A549 (cell line): ENCODE data around the gene UVRAG. TPM values are rescaled to one million over a fixed set of nuclear protein-coding genes. Genes with fewer than 3 reads are reported as not detected.

Experiments
- ATAC-seq, 2 experiments: fragments of 200-7000 bp in 1 of 2; fragments of >200 bp in 1 of 2; cut with Nextera tagmentation in 1 of 2; cut with Tn5 transposase in 1 of 2; 3 replicates each; pipeline versions ENCODE4 v1.8.0 to v1.9.1; 2018 to 2020; ENCODE audit warnings: mild to moderate bottlenecking in 1 of 2, moderate library complexity in 1 of 2
- CTCF ChIA-PET: fragments of 300-600 bp; sonication (Branson Sonifier 250); formaldehyde crosslinking; extraction: SDS; loops from one replicate; lab custom pipeline; 2021; ENCODE audit warnings: antibody characterized with exemption, inconsistent platforms; lab: Yijun Ruan, JAX
- POLR2A ChIA-PET: fragments of 350-600 bp; formaldehyde crosslinking; extraction: SDS; loops from one replicate; lab custom pipeline; 2021; ENCODE audit warnings: antibody characterized with exemption, inconsistent platforms; lab: Yijun Ruan, JAX
- DNase-seq, 2 experiments: peaks; one replicate each; pipeline versions ENCODE4 v3.0.0 to v3.0.0-alpha.2; 2011 to 2016; ENCODE audit warnings: low read depth in 1 of 2, low spot score in 1 of 2
- FAIRE-seq: peaks from 2 replicates; lab custom pipeline; 2011; peaks lifted over from hg19 to GRCh38; lab: Jason Lieb, UNC
- H3K27ac ChIP-seq, 2 experiments: fragments of >200 bp; sonication (Bioruptor Twin); formaldehyde crosslinking; 3 replicates each; pipeline ENCODE4 v1.5.1; 2016 to 2017
- H3K4me1 ChIP-seq: fragments of >200 bp; sonication (Bioruptor Twin); formaldehyde crosslinking; 3 replicates; pipeline ENCODE4 v1.6.1; 2016
- H3K4me2 ChIP-seq: fragments of >200 bp; sonication (Bioruptor Twin); formaldehyde crosslinking; 3 replicates; pipeline ENCODE4 v1.6.1; 2016
- H3K4me3 ChIP-seq: fragments of >200 bp; sonication (Bioruptor Twin); formaldehyde crosslinking; 3 replicates; pipeline ENCODE4 v1.5.1; 2016
- H3K9me3 ChIP-seq: fragments of >200 bp; sonication (Bioruptor Twin); formaldehyde crosslinking; 3 replicates; pipeline ENCODE4 v1.6.1; 2016
- CEBPB ChIP-seq, 2 experiments: fragments of >200 bp in 1 of 2; sonication (Bioruptor Twin) in 1 of 2; formaldehyde crosslinking in 1 of 2; IDR thresholded peaks; 2 replicates each; pipeline ENCODE4 v1.6.1; 2012 to 2016
- CHD2 ChIP-seq: fragments of 150-350 bp; IDR thresholded peaks from 2 replicates; pipeline ENCODE4 v1.6.1; 2014; ENCODE audit warnings: low read length; ENCODE audit not compliant: partially characterized antibody
- GATA3 ChIP-seq: IDR thresholded peaks from 2 replicates; pipeline ENCODE4 v1.6.1; 2012; ENCODE audit warnings: borderline replicate concordance
- KDM1A ChIP-seq: fragments of 200-600 bp; sonication (generic); IDR thresholded peaks from 2 replicates; pipeline ENCODE4 v1.6.1; 2016; ENCODE audit warnings: low read depth, mild to moderate bottlenecking
- MAZ ChIP-seq: fragments of 150-350 bp; IDR thresholded peaks from 2 replicates; pipeline ENCODE4 v1.6.1; 2014; ENCODE audit warnings: antibody characterized with exemption, low read depth, low read length, borderline replicate concordance
- POLR2A ChIP-seq: IDR thresholded peaks from 2 replicates; pipeline ENCODE4 v1.6.1; 2012; ENCODE audit warnings: mild to moderate bottlenecking, low read length
- POLR2AphosphoS2 ChIP-seq: conservative IDR thresholded peaks from 2 replicates; pipeline ENCODE4 v1.6.1; 2012; ENCODE audit warnings: low read length, improper control_type of control experiment, inconsistent platforms
- RAD21 ChIP-seq, 2 experiments: fragments of >200 bp in 1 of 2; sonication (Bioruptor Twin) in 1 of 2; formaldehyde crosslinking in 1 of 2; IDR thresholded peaks in 1 of 2; conservative IDR thresholded peaks in 1 of 2; 2 replicates in 1 of 2; 3 replicates in 1 of 2; pipeline ENCODE4 v1.6.1; 2012 to 2018; ENCODE audit warnings: inconsistent platforms in 1 of 2
- SMC3 ChIP-seq: fragments of >200 bp; sonication (Bioruptor Twin); formaldehyde crosslinking; IDR thresholded peaks from 3 replicates; pipeline ENCODE4 v1.6.1; 2018; ENCODE audit warnings: inconsistent platforms
- ZFP36 ChIP-seq: fragments of 450-650 bp; IDR thresholded peaks from 2 replicates; pipeline ENCODE4 v1.6.1; 2014; ENCODE audit warnings: borderline replicate concordance; ENCODE audit not compliant: partially characterized antibody
- WGBS: methylation state at CpG from one replicate; pipeline ENCODE4 v1.1.6; 2017; ENCODE audit errors: missing lambda C conversion rate; 5-methylcytosine and 5-hydroxymethylcytosine counted together
- polyA plus RNA-seq, 4 experiments: library from polyadenylated mRNA; depleted of rRNA in 3 of 4; stranded (reverse); fragments of >200 nt; fragmentation: RNase III in 1 of 4; extraction: RNeasy Plus Mini Kit Qiagen cat#74134 plus additional on column Dnase treatment in 1 of 4; gene quantifications; 2 replicates in 3 of 4; 3 replicates in 1 of 4; pipeline ENCODE4 v1.2.3, GENCODE V29; 2011 to 2017
- TF ChIP-seq, protein P1 (sequence below): fragments of >200 bp; sonication (Bioruptor Twin); formaldehyde crosslinking; IDR thresholded peaks from 3 replicates; pipeline ENCODE4 v1.5.1; 2016
- TF ChIP-seq, protein P2 (sequence below): fragments of 150-350 bp; IDR thresholded peaks from 2 replicates; pipeline ENCODE4 v1.6.1; 2014; ENCODE audit warnings: low read depth, mild to moderate bottlenecking, low read length

UVRAG gene
- polyA plus RNA-seq, 2 of the 4 experiments (the other 2 are of a cell fraction) = 6.1 to 14.1 TPM

DNA sequence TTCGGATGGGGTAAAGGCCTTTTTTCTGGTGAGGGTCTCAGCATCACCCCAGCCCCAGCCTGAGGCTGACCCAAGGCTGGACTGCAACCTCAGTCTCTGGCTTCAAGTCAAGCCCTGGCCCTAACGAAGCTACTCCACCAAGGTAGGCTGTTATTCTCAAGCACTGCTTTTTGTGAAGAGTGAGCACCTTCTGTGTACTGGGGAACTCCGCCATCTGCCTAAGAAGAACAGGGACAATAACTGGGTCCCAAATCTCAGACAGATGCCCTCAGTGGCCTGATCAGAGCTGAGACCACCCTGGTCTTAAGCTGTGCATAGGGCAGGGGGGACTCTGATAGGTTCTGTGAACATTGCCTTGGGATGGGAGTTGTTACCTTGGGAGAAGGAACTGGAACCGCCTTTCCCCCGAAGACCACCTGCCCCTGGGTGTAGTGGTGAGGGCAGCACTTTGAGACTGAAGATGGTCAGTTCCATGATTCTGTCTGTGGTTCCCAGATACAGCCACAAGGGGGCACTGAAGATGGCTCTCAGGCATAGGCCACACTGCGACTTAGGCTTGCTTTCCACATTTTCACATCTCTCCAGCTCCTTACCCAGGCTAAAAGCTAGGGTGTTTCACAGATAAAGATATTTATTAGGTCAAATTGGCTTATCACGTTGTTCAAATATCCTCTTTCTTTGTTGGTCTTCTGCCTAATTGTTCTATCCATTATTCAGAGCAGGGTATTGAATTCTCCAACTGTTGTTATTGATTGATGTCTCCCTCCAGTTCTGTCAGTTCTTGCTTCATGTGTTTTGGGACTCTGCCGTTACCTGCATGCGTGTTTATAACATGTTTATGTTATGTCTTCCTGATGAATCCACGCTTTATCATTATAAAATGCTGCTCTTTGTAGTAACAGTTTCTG is 11.8 kb upstream of the UVRAG start:
- no peaks in the 10 kb centered on the region for H3K9me3 ChIP-seq
- no peak overlapping the region for H3K27ac ChIP-seq
- CTCF ChIA-PET = interaction anchor here (0.6 to 4.4 kb wide), 39 partner anchors 10 to 876 kb away, joined by 3 to 46 read pairs (median 4); partner anchors contain the start of gene DGAT2
- no peaks in the 10 kb centered on the region for H3K4me1 ChIP-seq
- TF ChIP-seq, protein P1, sequence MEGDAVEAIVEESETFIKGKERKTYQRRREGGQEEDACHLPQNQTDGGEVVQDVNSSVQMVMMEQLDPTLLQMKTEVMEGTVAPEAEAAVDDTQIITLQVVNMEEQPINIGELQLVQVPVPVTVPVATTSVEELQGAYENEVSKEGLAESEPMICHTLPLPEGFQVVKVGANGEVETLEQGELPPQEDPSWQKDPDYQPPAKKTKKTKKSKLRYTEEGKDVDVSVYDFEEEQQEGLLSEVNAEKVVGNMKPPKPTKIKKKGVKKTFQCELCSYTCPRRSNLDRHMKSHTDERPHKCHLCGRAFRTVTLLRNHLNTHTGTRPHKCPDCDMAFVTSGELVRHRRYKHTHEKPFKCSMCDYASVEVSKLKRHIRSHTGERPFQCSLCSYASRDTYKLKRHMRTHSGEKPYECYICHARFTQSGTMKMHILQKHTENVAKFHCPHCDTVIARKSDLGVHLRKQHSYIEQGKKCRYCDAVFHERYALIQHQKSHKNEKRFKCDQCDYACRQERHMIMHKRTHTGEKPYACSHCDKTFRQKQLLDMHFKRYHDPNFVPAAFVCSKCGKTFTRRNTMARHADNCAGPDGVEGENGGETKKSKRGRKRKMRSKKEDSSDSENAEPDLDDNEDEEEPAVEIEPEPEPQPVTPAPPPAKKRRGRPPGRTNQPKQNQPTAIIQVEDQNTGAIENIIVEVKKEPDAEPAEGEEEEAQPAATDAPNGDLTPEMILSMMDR = peak; percentile 84
- peak; percentile 85 for TF ChIP-seq SMC3
- peak; percentile 76 to 83 for TF ChIP-seq RAD21 (conservative IDR thresholded peaks at IDR 0.05 in 1 of 2, IDR thresholded peaks at IDR 0.05 in 1 of 2)
- no peak for TF ChIP-seq KDM1A
- TF ChIP-seq, all 56 proteins: peak for 3
- peak; percentile 68 to 82 for DNase-seq
- FAIRE-seq = peak; percentile 51
- POLR2A ChIA-PET = no interaction called here
- Histone ChIP-seq H3K4me2 (no peak overlapping the region), H3K4me3 (no peak overlapping the region)
- WGBS = 14% methylated on average over 8 of the region's 10 CpGs
- peak; percentile 87 to 98 for ATAC-seq

DNA sequence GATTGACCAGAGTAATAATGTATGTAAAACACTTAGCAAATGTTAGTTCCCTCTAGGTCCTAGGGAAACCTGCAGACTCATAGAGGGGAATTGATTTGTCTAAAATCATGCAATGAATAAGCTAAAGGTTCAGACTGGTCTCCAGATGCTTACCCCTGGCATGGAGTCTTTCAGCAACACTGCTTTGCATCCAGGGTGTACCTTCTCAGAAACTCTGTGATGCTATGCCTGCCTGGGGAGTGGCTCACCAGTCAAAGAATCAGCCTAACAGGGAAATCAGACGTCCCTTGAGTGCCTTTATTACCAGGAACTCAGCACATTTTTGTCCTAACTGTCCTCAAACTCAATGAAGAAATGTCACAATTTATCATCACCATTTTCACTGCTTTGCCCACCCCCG is 5.9 kb upstream of the UVRAG start:
- 35% methylated on average over 2 of the region's 2 CpGs for WGBS

DNA sequence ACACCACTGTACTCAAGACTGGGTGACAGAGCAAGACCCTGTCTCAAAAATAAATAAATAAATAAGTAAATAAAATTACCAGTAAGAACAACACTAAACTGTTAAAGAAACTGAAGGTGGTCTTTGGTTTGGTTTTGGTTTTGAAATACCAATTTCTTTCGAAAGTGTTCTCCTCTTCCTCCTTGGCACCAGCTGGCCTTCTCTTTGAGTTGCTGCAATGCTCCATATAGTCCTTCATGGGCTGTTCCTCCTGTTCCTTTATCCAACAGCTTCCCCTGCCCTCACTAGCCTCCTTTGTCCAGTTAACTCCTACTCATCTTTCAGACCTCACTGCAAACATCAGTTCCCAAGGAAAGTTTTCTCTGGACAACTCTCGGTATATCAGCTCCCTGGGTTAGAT is 5.0 kb upstream of the UVRAG start:
- no peak overlapping the region for H3K4me2 ChIP-seq
- CTCF ChIA-PET = interaction anchor here (2.9 kb wide), 1 partner anchor 59 kb away, joined by 11 read pairs; no protein-coding TSS in a partner anchor
- H3K4me3 ChIP-seq = no peak overlapping the region
- ATAC-seq = no peak
- no peaks in the 10 kb centered on the region for H3K9me3 ChIP-seq
- TF ChIP-seq CHD2 = no peak
- TF ChIP-seq, protein P2, sequence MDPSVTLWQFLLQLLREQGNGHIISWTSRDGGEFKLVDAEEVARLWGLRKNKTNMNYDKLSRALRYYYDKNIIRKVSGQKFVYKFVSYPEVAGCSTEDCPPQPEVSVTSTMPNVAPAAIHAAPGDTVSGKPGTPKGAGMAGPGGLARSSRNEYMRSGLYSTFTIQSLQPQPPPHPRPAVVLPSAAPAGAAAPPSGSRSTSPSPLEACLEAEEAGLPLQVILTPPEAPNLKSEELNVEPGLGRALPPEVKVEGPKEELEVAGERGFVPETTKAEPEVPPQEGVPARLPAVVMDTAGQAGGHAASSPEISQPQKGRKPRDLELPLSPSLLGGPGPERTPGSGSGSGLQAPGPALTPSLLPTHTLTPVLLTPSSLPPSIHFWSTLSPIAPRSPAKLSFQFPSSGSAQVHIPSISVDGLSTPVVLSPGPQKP = no peak
- TF ChIP-seq POLR2A = no peak
- no peak for TF ChIP-seq MAZ
- no peak for TF ChIP-seq ZFP36
- POLR2A ChIA-PET = no interaction called here
- H3K4me1 ChIP-seq = peaks cover 8% of the 10 kb centered on the region; the same call in 1 of the 3 replicates
- DNase-seq = no peak
- H3K27ac ChIP-seq = no peak overlapping the region
- no peak for FAIRE-seq
- WGBS = 86% methylated on average over 2 of the region's 2 CpGs

More for the DNA sequence above, 5.9 kb upstream of the UVRAG start:
- TF ChIP-seq POLR2AphosphoS2 (no peak), CEBPB (IDR thresholded peaks at IDR 0.05) (no peak)
- TF ChIP-seq, all 56 proteins: peak for 0
- H3K9me3 ChIP-seq = no peaks in the 10 kb centered on the region
- H3K4me2 ChIP-seq = no peak overlapping the region
- no peak overlapping the region for H3K27ac ChIP-seq
- ChIA-PET CTCF (no interaction called here), POLR2A (no interaction called here)
- FAIRE-seq = no peak
- peaks cover 7% of the 10 kb centered on the region; the same call in 1 of the 3 replicates for H3K4me1 ChIP-seq
- no peak for ATAC-seq
- no peak overlapping the region for H3K4me3 ChIP-seq
- DNase-seq = no peak

DNA sequence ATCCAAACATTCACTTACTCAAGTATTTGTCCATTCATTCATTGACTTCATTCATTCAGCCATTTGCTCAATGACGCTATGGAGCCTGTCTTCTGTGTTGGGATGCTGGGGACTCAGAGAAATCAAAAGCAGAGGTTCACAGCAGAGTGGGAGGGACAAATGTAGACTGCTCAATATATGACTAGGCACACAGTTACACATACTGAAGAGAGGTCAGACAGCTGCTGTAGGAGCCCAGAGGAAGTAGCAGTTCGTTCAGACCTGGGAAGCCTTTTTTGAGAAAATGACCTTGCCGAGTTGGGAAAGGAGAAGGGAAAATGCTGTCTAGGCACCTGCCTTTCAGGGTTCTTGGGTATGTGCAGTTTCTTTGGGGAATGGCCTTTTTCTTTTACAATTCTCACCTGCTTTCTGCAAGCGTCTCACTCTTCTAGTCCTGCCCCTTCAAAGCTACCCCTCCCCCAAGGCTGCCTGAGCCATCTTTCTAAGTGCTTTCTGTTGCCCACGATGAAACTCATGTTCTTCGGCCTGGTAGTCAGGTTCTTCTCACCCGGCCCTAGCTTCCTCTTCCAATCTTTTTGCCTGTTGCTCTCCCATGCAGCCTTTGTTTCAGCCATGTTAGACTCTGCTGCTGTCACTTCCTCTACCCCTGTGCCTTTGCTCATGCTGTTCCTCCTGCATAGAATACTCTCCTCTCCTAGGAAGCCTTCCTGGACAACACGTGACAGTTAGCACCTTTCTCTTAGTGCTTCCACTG is 4.2 kb upstream of the UVRAG start:
- H3K4me2 ChIP-seq = no peak overlapping the region
- FAIRE-seq (no peak), DNase-seq (no peak), ATAC-seq (no peak)
- peaks cover 8% of the 10 kb centered on the region; the same call in 1 of the 3 replicates for H3K4me1 ChIP-seq
- WGBS = 67% methylated on average over 8 of the region's 8 CpGs
- POLR2A ChIA-PET = no interaction called here
- no peak for TF ChIP-seq GATA3
- H3K27ac ChIP-seq = no peak overlapping the region
- no peak overlapping the region for H3K4me3 ChIP-seq
- H3K9me3 ChIP-seq = no peaks in the 10 kb centered on the region
- CTCF ChIA-PET = interaction anchor here (0.6 to 3.7 kb wide), 5 partner anchors 8 to 341 kb away, joined by 3 to 20 read pairs (median 3); no protein-coding TSS in a partner anchor
